Sciatic nerve (tissue), 2 donors: Measurements from ENCODE around the gene LPCAT2. TPM values are rescaled to one million over a fixed set of nuclear protein-coding genes. Genes with fewer than 3 reads are reported as not detected.

Source experiments
- ATAC-seq: fragments of 200-7000 bp; cut with Tn5 transposase; one replicate; pipeline ENCODE4 v1.9.1; 2020; ENCODE audit warnings: mild to moderate bottlenecking, moderate library complexity
- DNase-seq: peaks from one replicate; pipeline ENCODE4 v3.0.0-alpha.2; 2020; ENCODE audit warnings: low spot score
- intact Hi-C: fragments of 100-400 bp; cut with DNase I; formaldehyde crosslinking; loops from one replicate; pipeline ENCODE4 v1.14.2; 2022
- total RNA-seq: library from RNA; stranded (reverse); fragmentation: NEBNext Ultra II Directional; extraction: Animal tissue kit (Norgen Biotek cat#: 25700); gene quantifications from one replicate; pipeline ENCODE4 v1.2.1, GENCODE V29; 2021
- donor health status: DM: no; HTN: no; CAD: no.
- donor health status: DM: no; HTN: no; CAD: no.

Gene LPCAT2
- total RNA-seq, 1 donor from 2014 or later = 54.0 TPM

- DNase-seq = peak; percentile 87
- intact Hi-C loops = no loop called here
- ATAC-seq = peak; percentile 76
Measured at GRCh38 chr16:55478827-55479429, 29.9 kb upstream of the LPCAT2 start, which contains the start of gene MMP2. TSS of gene MMP2 (plus strand) at chr16:55479198. CDS start at chr16:55479480, 282 bp downstream.

DNA sequence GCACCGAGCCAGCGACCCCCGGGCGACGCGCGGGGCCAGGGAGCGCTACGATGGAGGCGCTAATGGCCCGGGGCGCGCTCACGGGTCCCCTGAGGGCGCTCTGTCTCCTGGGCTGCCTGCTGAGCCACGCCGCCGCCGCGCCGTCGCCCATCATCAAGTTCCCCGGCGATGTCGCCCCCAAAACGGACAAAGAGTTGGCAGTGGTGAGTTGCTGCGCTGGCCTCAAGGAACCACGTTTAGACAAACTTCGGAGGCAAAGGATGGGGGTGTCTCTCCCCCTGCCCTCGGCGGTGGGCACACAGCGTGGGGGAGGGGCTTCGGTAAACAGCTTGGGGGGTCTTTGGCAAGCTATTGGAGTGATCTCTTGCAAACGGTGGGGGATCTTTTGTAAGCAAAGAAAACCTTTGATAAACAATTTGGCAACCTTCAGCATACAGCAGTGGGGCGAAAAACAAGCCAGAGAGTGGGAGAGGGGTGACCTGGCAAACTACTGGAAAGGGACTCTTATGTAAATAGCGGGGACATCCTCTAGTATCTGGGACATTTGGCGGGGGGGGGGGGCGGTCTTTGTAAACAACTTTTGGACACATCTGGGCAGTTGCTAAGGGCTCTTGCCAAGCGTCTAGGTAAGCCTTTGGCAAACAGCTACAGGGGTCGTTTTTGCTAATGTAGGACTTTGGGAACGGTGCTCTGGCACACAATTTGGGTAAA is 29.3 kb upstream of the LPCAT2 start:
- intact Hi-C loops = no loop called here
- no peak for ATAC-seq
- no peak for DNase-seq

DNA sequence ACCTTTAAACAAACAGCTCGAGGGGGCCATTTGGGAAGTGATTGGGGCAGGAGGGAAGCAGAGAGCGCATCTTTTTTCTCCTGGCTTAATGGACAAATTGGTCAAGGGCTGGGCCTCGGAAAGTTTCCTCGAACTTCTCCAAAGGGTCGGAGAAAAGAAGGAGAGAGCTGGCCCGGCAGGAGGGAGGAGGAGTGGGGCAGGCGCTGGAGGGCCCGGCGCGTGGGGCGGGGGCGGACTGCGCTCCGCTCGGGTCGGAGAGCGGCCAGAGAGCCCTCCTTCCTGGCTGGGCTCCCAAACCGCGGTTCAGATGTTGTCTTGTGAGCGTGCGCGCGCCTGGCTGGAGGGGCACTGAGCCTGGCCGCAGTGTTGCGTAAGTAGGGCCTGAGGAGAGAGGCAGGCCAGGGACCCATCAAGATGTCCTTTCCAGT is 28.6 kb upstream of the LPCAT2 start:
- intact Hi-C loops = no loop called here
- DNase-seq = peak; percentile 95
- ATAC-seq = peak; percentile 77

DNA sequence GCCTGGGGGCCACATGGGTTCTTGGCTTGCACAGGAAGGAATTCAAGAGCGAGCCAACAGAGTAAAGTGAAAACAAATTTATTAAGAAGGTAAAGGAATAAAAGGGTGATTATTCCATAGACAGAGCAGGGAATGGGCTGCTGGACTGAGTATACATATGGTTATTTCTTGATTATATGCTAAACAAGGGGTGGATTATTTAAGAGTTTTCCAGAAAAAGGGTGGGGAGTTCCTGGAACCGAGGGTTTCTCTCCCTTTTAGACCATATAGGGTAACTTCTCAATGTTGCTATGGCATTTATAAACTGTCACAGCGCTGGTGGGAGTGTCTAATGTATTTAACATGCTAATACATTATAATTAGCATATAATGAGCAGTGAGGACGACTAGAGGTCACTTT is 27.8 kb upstream of the LPCAT2 start:
- intact Hi-C loops = no loop called here
- no peak for DNase-seq
- ATAC-seq = no peak

DNA sequence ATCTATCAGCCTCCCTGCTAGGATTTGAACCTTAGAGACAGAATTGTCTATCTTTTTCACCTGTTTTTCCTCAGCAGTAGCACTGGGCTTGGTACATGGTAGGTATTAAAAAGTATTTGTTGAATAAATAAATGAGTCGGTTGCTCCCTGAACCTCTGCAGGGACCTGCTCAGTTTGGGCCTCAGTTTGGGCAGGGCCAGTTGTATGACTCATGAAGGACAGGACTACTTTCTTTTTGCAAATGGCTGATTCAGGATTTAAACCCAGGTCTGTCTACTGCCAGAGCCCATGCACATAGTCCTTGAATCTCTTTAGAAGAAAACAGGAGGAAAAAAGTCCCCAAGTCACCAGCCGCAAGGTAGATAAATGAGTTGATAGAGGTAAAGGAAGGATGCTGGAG is 26.8 kb upstream of the LPCAT2 start:
- DNase-seq = no peak
- intact Hi-C loops = no loop called here
- no peak for ATAC-seq

DNA sequence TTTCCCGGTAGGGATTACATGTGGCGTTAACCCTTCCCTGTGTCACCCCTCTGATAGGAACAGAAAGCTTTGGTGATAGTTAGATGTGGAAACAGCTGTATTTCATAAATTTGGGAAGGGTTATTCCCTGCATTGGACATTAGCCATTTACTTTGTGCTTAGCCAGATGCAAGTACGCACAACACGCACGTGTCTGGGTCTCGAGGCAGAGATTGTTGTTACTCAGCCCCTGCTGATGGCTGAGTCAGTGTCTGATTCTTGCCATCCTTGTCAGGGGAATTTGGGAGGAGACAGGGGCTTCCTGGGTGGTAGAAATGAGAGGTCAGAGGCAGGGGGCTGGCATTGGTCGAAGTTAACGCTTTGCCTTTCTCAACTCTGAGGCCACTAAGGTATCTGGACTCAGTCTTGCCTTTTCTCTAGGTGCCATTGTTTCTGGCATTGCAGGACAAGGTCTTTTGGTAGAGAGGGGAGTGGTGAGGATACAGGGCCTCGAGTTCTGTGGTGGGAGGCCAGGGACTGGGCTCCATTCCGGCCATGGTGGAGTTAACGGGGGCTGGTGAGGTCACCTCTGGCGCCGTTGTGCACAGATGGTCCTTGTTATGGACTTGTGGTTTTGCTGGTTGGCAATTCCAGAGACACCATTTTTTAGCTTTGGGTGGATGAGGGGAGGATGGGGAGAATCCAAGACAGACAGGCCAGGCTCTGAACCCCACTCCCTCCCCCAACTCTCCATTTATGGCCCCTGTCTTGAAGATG is 21.6 kb upstream of the LPCAT2 start:
- intact Hi-C loops = loop anchor here (5.0 kb wide), 1 partner anchor 60 kb away; no protein-coding TSS in a partner anchor
- ATAC-seq (peak; percentile 72), DNase-seq (no peak)

DNA sequence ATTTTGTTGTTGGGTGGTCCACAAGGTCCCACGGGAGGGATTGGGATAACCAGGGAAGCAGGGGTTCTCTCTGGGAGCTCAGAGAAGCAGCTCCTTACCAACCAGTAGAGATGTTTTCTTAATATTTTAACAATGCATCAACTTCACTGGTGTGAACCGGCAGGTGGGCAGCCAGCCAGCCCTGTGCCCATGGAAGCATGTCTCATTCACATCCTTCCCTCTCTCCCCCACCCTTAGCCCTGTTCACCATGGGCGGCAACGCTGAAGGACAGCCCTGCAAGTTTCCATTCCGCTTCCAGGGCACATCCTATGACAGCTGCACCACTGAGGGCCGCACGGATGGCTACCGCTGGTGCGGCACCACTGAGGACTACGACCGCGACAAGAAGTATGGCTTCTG is 20.6 kb upstream of the LPCAT2 start:
- DNase-seq (no peak), ATAC-seq (no peak)
- intact Hi-C loops = loop anchor here (5.0 kb wide), 1 partner anchor 59 kb away; no protein-coding TSS in a partner anchor

DNA sequence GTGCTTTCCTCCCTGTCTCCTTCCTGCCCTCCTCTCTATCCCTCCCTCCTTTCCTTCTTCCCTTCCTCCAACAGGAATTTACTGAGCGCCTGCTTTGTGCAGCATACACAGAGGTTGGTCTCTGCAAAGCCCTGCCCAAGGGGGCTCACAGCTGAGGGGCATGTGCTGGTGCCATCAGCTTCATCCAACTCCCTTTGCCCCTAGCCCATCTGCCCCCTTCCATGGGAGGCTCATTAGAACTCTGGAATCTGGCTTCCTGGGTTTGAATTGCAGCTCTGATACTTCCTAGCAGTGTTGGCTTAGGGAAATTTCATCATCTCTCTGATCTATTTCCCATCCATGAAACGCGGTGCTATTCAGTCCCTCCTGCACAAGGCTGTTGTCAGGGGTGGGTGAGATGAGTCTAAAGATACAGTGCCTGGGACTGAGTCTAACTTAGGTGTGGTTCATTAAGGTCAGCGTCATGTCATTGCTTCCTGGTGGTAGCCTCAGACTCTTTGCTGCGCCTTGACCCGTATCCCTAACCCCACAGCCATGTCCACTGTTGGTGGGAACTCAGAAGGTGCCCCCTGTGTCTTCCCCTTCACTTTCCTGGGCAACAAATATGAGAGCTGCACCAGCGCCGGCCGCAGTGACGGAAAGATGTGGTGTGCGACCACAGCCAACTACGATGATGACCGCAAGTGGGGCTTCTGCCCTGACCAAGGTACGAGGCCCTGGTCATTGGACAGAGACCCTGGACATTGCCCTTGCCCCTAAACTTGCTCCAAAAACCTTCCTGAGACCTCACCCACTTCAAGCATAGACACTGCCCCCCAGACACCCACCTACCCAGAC is 19.5 kb upstream of the LPCAT2 start:
- no peak for ATAC-seq
- no peak for DNase-seq
- intact Hi-C loops = loop anchor here (5.0 kb wide), 1 partner anchor 58 kb away; no protein-coding TSS in a partner anchor

GRCh38 chr16:55489956-55490265 is 19.0 kb upstream of the LPCAT2 start:
- intact Hi-C loops = loop anchor here (5.0 kb wide), 1 partner anchor 57 kb away; no protein-coding TSS in a partner anchor
- no peak for DNase-seq
- no peak for ATAC-seq

DNA sequence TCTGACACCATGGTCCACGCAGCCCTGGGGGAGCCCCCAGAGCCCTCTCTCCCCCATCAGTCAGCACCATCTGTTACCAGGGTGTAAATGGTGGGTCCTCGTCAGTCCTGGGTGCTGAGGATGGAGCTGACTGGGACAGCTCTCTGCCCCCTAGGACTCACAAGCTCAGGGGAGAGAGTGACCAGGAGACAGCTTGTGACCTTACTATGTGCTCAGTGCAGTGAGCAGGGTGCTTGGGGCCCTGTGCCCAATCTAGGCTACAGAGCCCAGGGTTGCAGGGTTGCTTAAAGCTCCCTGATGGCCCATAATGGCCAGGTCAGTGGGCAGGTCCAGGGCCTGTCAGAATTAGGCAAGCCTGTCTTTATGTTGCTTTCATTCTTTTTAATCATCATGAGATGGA is 18.6 kb upstream of the LPCAT2 start:
- DNase-seq (no peak), ATAC-seq (peak; percentile 4)
- intact Hi-C loops = no loop called here

DNA sequence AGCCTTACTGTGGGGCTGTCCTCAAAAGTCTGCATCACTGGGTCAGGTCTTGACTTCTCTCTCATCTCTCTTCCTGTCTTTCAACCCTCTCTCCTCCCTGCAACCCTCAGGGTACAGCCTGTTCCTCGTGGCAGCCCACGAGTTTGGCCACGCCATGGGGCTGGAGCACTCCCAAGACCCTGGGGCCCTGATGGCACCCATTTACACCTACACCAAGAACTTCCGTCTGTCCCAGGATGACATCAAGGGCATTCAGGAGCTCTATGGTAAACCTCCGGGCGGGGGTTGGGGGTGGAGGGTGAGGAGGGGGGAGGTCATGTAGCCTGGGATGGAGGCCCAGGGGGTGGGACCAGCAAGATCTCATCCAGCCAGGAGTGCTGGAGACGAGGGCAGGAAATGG is 17.2 kb upstream of the LPCAT2 start:
- DNase-seq (no peak), ATAC-seq (peak; percentile 64)
- intact Hi-C loops = no loop called here

DNA sequence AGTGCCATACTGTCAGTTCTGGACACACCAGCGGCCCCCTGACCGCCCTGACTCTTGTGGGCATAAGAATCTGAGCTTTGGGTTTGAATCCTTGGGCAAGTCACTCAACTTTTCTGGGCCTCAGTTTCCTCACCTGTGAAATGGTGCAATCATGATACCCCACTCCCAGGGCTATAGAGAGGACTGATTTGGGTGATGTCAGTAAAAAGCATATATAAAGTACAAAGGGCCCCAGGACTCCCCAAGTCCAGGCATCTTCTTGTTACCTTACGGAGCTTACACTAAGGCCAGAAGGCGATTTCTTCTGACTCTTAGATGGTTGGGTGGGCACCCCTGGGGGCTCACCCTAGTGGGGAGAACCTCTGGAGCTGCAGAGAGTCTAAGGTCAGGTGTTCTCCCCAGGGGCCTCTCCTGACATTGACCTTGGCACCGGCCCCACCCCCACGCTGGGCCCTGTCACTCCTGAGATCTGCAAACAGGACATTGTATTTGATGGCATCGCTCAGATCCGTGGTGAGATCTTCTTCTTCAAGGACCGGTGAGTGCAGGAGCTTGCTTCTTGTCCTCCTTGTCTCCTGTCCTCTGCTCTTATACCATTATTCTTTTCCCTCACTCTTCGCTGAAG is 16.0 kb upstream of the LPCAT2 start:
- intact Hi-C loops = no loop called here
- no peak for ATAC-seq
- DNase-seq = no peak

- intact Hi-C loops = no loop called here
- peak; percentile 72 for DNase-seq
- ATAC-seq = peak; percentile 75
Measured at GRCh38 chr16:55494994-55495421, 13.9 kb upstream of the LPCAT2 start.

- DNase-seq = no peak
- no peak for ATAC-seq
- intact Hi-C loops = no loop called here
Measured at GRCh38 chr16:55495616-55496289, 13.1 kb upstream of the LPCAT2 start.

DNA sequence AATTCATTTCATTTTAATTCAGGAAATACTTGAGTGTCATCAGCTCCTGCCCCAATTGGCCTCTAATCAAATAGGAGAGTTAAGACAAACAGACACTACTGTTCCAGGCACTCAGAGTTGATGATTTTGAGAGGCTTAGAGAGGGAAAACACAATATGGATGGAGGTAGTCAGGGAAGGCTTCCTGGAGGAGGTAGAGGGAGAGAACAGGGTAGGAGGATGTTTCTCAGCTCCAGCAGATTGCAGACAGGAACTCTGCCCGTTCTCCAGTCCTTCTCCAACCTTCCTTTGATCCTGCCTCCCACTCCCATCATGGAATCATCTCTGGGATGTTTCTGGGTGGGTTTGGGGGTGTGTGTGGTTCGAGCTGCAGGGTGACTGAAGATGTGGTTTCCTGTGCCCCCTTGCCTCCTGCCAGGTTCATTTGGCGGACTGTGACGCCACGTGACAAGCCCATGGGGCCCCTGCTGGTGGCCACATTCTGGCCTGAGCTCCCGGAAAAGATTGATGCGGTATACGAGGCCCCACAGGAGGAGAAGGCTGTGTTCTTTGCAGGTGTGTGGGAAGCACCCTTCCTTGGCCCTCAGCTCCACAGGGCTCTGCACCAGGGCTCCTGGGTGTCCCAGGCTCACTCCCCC is 12.2 kb upstream of the LPCAT2 start:
- no peak for ATAC-seq
- intact Hi-C loops = no loop called here

GRCh38 chr16:55497558-55497957 is 11.3 kb upstream of the LPCAT2 start:
- ATAC-seq (no peak), DNase-seq (no peak)
- intact Hi-C loops = no loop called here

More for the DNA sequence above, 12.2 kb upstream of the LPCAT2 start:
- DNase-seq = no peak

GRCh38 chr16:55498101-55498500 is 10.8 kb upstream of the LPCAT2 start:
- intact Hi-C loops = no loop called here
- ATAC-seq (no peak), DNase-seq (no peak)

DNA sequence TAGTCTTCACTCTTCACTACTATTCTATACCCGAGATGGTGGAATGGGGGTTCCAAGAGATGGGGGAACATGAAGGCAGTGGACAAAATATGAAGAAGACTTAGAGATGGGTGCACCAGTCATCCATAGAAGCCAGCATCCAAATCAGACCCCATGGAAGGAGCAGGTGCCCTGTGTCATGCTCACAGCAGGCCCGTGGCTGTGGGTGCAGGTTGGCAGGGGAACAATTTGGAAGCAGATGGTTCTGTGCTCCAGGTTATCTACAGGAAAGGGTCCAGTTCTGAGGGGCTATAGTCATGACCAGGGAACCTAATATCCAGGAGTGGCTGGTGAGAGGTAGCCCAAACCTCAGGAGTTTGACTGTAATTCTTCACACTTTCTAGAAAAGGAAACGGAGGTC is 9.6 kb upstream of the LPCAT2 start:
- intact Hi-C loops = no loop called here
- no peak for DNase-seq
- no peak for ATAC-seq
